ENCODE results near the gene PSMD6.

- TF ChIP-seq CTCF (conservative IDR thresholded peaks at IDR 0.05; ENCODE audit: low read length) (no peak), EZH2phosphoT487 (IDR thresholded peaks at IDR 0.05; ENCODE audit: borderline replicate concordance) (no peak)
Observed at GRCh38 chr3:63986146-63986545, 37.1 kb downstream of the PSMD6 start.
